Sigmoid colon (tissue), 7 donors: ENCODE results near the gene FAS. TPM values are rescaled to one million over a fixed set of nuclear protein-coding genes. Genes with fewer than 3 reads are reported as not detected.
A peak's percentile ranks its signal among the peaks of the same experiment; 100 is the strongest.

ENCODE experiments used
- DNase-seq: peaks from one replicate; pipeline ENCODE4 v3.0.0-alpha.2; 2019
- H3K27ac ChIP-seq, 4 donors: fragments of 200-600 bp; sonication (generic); one replicate each; pipeline ENCODE4 v1.5.1; 2016 to 2019; ENCODE audit warnings: mild to moderate bottlenecking in 1 of 4
- H3K27me3 ChIP-seq, 3 donors: fragments of 200-600 bp; sonication (generic); one replicate each; pipeline ENCODE4 v1.5.1; 2019; ENCODE audit warnings: mild to moderate bottlenecking in 1 of 3
- H3K36me3 ChIP-seq, 4 donors: fragments of 200-600 bp; sonication (generic); one replicate each; pipeline ENCODE4 v1.5.1; 2016 to 2019
- H3K4me1 ChIP-seq, 4 donors: fragments of 200-600 bp; sonication (generic); one replicate each; pipeline ENCODE4 v1.5.1; 2017 to 2019
- H3K4me3 ChIP-seq, 4 donors: fragments of 200-600 bp; sonication (generic); one replicate each; pipeline ENCODE4 v1.5.1; 2017 to 2019; ENCODE audit warnings: mild to moderate bottlenecking in 2 of 4, moderate library complexity in 1 of 4
- H3K9me3 ChIP-seq, 4 donors: fragments of 200-600 bp in 3 of 4; sonication (generic) in 3 of 4; one replicate each; pipeline versions ENCODE4 v1.5.1 to v1.6.1; 2013 to 2019
- CTCF ChIP-seq, 4 experiments: fragments of 450-650 bp in 3 of 4; fragments of 200-600 bp in 1 of 4; IDR thresholded peaks; one replicate each; pipeline ENCODE4 v1.5.1; 2016 to 2019; ENCODE audit warnings: antibody characterized with exemption in 4 of 4, mild to moderate bottlenecking in 3 of 4, moderate library complexity in 2 of 4
- EP300 ChIP-seq, 4 donors: sonication (generic); formaldehyde crosslinking; IDR thresholded peaks; one replicate each; pipeline ENCODE4 v1.6.1; 2017; ENCODE audit warnings: antibody characterized with exemption in 4 of 4
- POLR2A ChIP-seq, 2 donors: fragments of 450-650 bp; IDR thresholded peaks; one replicate each; pipeline ENCODE4 v1.6.1; 2016; ENCODE audit warnings: antibody characterized with exemption in 2 of 2, mild to moderate bottlenecking in 2 of 2, moderate library complexity in 2 of 2
- POLR2AphosphoS5 ChIP-seq, 4 donors: sonication (generic); formaldehyde crosslinking; IDR thresholded peaks; one replicate each; pipeline ENCODE4 v1.6.1; 2017; ENCODE audit warnings: antibody characterized with exemption in 4 of 4
- WGBS, 2 donors: extraction: QIAGEN DNeasy Blood & Tissue Kit; methylation state at CpG; one replicate each; pipeline ENCODE4 v1.1.7; 2013; 5-methylcytosine and 5-hydroxymethylcytosine counted together
- intact Hi-C: fragments of 100-400 bp; cut with DNase I; formaldehyde crosslinking; loops from one replicate; pipeline ENCODE4 v1.15.1; 2023
- polyA plus RNA-seq, 3 donors: library from polyadenylated mRNA; stranded (reverse); fragments of 200-250 nt; gene quantifications; one replicate each; pipeline ENCODE4 v1.2.3, GENCODE V29; 2013
- total RNA-seq, 4 donors: library from RNA; depleted of rRNA; stranded (reverse); fragments of >200 nt; gene quantifications; one replicate each; pipeline ENCODE4 v1.1.0, GENCODE V29; 2016
- donor health status: healthy with polysubstance abuse.
- donor health status: Bipolar disorder and iron deficiency.
- donor health status: healthy.

The FAS gene
- total and polyA plus RNA-seq, 7 donors, result 7.6 to 44.6 (median 18.8) TPM

GRCh38 chr10:88953662-88954061 is 36.9 kb upstream of the FAS start:
- peak in 1 of 4 donors; percentile 5 for TF ChIP-seq POLR2AphosphoS5 (IDR thresholded peaks at IDR 0.05)
- peak in 1 of 4 donors; percentile 20 for TF ChIP-seq EP300 (IDR thresholded peaks at IDR 0.05)
- no peak for TF ChIP-seq POLR2A (IDR thresholded peaks at IDR 0.05)
- Histone ChIP-seq H3K27me3 (no peaks in the 10 kb centered on the region), H3K36me3 (peaks cover 0 to 3% (median 0%) of the 10 kb centered on the region in 4 donors), H3K4me3 (peak overlapping the region in 2 of 4 donors; percentile 63 to 67), H3K9me3 (no peaks in the 10 kb centered on the region), H3K4me1 (peaks cover 0 to 44% (median 16%) of the 10 kb centered on the region in 4 donors), H3K27ac (peak overlapping the region; percentile 93 to 97 (median 95))
- WGBS, 2 donors, result 86 to 92% methylated on average over 5 of the region's 5 CpGs
- DNase-seq, result no peak
- intact Hi-C loops, result no loop called here

GRCh38 chr10:88954458-88955083 is 36.0 kb upstream of the FAS start:
- no peak for TF ChIP-seq POLR2A (IDR thresholded peaks at IDR 0.05)
- TF ChIP-seq CTCF (IDR thresholded peaks at IDR 0.05), result no peak
- TF ChIP-seq EP300 (IDR thresholded peaks at IDR 0.05), result peak in 3 of 4 donors; percentile 2 to 58 (median 14)
- peak; percentile 49 to 93 (median 76) for TF ChIP-seq POLR2AphosphoS5 (IDR thresholded peaks at IDR 0.05)
- Histone ChIP-seq H3K27ac (peak overlapping the region; percentile 93 to 97 (median 95)), H3K9me3 (no peaks in the 10 kb centered on the region), H3K36me3 (no peaks in the 10 kb centered on the region), H3K27me3 (no peaks in the 10 kb centered on the region), H3K4me1 (peaks cover 0 to 42% (median 15%) of the 10 kb centered on the region in 4 donors), H3K4me3 (no peak overlapping the region)
- DNase-seq, result no peak
- intact Hi-C loops, result no loop called here
- 88 to 96% methylated on average over 4 of the region's 4 CpGs for WGBS, 2 donors

GRCh38 chr10:88957381-88957780 is 33.2 kb upstream of the FAS start:
- 72 to 75% methylated on average over 1 of the region's 1 CpG for WGBS, 2 donors
- no peaks in the 10 kb centered on the region for H3K9me3 ChIP-seq
- DNase-seq, result no peak
- H3K4me3 ChIP-seq, result no peak overlapping the region
- H3K27ac ChIP-seq, result no peak overlapping the region
- H3K36me3 ChIP-seq, result no peaks in the 10 kb centered on the region
- intact Hi-C loops, result no loop called here
- peaks cover 0 to 31% (median 15%) of the 10 kb centered on the region in 4 donors for H3K4me1 ChIP-seq
- TF ChIP-seq CTCF (IDR thresholded peaks at IDR 0.05) (no peak), POLR2A (IDR thresholded peaks at IDR 0.05) (no peak), EP300 (IDR thresholded peaks at IDR 0.05) (no peak), POLR2AphosphoS5 (IDR thresholded peaks at IDR 0.05) (no peak)
- H3K27me3 ChIP-seq, result no peaks in the 10 kb centered on the region

- intact Hi-C loops, result no loop called here
- Histone ChIP-seq H3K4me1 (peaks cover 0 to 17% (median 5%) of the 10 kb centered on the region in 4 donors), H3K27ac (no peak overlapping the region), H3K27me3 (no peaks in the 10 kb centered on the region), H3K9me3 (no peaks in the 10 kb centered on the region), H3K4me3 (no peak overlapping the region), H3K36me3 (no peaks in the 10 kb centered on the region)
- no peak for TF ChIP-seq EP300 (IDR thresholded peaks at IDR 0.05)
- WGBS, 2 donors, result 98% methylated on average over 6 of the region's 6 CpGs
- no peak for DNase-seq
Observed at GRCh38 chr10:88958721-88959120, 31.9 kb upstream of the FAS start.

GRCh38 chr10:88960802-88961201 is 29.8 kb upstream of the FAS start:
- intact Hi-C loops, result no loop called here
- H3K4me3 ChIP-seq, result no peak overlapping the region
- H3K4me1 ChIP-seq, result peaks cover 0 to 13% (median 5%) of the 10 kb centered on the region in 4 donors
- DNase-seq, result no peak
- no peak for TF ChIP-seq CTCF (IDR thresholded peaks at IDR 0.05)
- TF ChIP-seq POLR2AphosphoS5 (IDR thresholded peaks at IDR 0.05), result no peak
- no peak for TF ChIP-seq EP300 (IDR thresholded peaks at IDR 0.05)
- no peak for TF ChIP-seq POLR2A (IDR thresholded peaks at IDR 0.05)
- H3K9me3 ChIP-seq, result no peaks in the 10 kb centered on the region
- no peaks in the 10 kb centered on the region for H3K36me3 ChIP-seq
- H3K27me3 ChIP-seq, result no peaks in the 10 kb centered on the region
- WGBS, 2 donors, result 91 to 94% methylated on average over 1 of the region's 1 CpG
- H3K27ac ChIP-seq, result no peak overlapping the region

- intact Hi-C loops, result no loop called here
- Histone ChIP-seq H3K36me3 (no peaks in the 10 kb centered on the region), H3K4me1 (peaks cover 0 to 18% (median 9%) of the 10 kb centered on the region in 4 donors), H3K4me3 (no peak overlapping the region), H3K27me3 (no peaks in the 10 kb centered on the region), H3K27ac (no peak overlapping the region), H3K9me3 (no peaks in the 10 kb centered on the region)
- DNase-seq, result no peak
- TF ChIP-seq POLR2AphosphoS5 (IDR thresholded peaks at IDR 0.05) (no peak), EP300 (IDR thresholded peaks at IDR 0.05) (no peak), POLR2A (IDR thresholded peaks at IDR 0.05) (no peak), CTCF (IDR thresholded peaks at IDR 0.05) (no peak)
Observed at GRCh38 chr10:88961266-88961665, 29.3 kb upstream of the FAS start.
